Upper lobe of left lung (tissue), 4 donors: Measurements from ENCODE around the gene UST.

Experiments
- EP300 ChIP-seq, 4 donors: sonication (generic); formaldehyde crosslinking; IDR thresholded peaks; one replicate each; pipeline ENCODE4 v1.5.1; 2017; ENCODE audit warnings: antibody characterized with exemption in 4 of 4, control low read depth in 2 of 4
- POLR2A ChIP-seq, 4 donors: fragments of 450-650 bp; IDR thresholded peaks; one replicate each; pipeline ENCODE4 v1.5.1; 2016 to 2017; ENCODE audit warnings: antibody characterized with exemption in 4 of 4, mild to moderate bottlenecking in 2 of 4
- POLR2AphosphoS5 ChIP-seq, 2 donors: sonication (generic); formaldehyde crosslinking; IDR thresholded peaks; one replicate each; pipeline ENCODE4 v1.5.1; 2017; ENCODE audit warnings: antibody characterized with exemption in 2 of 2
- TF ChIP-seq, protein P1 (sequence below), 6 experiments: fragments of 450-650 bp in 4 of 6; fragments of 200-600 bp in 2 of 6; sonication (generic) in 2 of 6; IDR thresholded peaks; one replicate each; pipeline ENCODE4 v1.5.1; 2016 to 2019; ENCODE audit warnings: antibody characterized with exemption in 6 of 6

DNA sequence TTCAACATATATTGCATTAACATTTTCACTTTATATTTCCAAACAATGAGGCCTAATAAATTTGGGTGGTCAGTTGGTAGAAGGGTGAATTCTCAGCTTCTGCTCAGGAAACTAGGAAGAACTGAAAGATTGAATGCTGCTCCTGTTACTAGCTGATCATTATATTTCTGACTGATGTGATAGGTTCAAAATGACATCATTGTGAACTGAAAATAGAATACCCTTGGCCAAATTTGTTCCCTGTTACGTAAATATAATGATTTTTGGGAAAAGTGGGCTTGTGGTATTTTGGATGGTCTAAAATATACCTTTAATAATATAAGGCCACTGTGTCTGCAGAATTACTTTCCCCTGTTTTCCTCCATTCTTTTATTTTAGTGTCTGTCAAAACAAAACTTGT lies 2.8 kb downstream of the UST start:
- TF ChIP-seq POLR2A (IDR thresholded peaks at IDR 0.05) (no peak), EP300 (IDR thresholded peaks at IDR 0.05) (no peak), POLR2AphosphoS5 (IDR thresholded peaks at IDR 0.05) (no peak)
- TF ChIP-seq, protein P1, sequence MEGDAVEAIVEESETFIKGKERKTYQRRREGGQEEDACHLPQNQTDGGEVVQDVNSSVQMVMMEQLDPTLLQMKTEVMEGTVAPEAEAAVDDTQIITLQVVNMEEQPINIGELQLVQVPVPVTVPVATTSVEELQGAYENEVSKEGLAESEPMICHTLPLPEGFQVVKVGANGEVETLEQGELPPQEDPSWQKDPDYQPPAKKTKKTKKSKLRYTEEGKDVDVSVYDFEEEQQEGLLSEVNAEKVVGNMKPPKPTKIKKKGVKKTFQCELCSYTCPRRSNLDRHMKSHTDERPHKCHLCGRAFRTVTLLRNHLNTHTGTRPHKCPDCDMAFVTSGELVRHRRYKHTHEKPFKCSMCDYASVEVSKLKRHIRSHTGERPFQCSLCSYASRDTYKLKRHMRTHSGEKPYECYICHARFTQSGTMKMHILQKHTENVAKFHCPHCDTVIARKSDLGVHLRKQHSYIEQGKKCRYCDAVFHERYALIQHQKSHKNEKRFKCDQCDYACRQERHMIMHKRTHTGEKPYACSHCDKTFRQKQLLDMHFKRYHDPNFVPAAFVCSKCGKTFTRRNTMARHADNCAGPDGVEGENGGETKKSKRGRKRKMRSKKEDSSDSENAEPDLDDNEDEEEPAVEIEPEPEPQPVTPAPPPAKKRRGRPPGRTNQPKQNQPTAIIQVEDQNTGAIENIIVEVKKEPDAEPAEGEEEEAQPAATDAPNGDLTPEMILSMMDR (IDR thresholded peaks at IDR 0.05), result no peak
